Measurements from ENCODE around the gene SAMD11. TPM values are rescaled to one million over a fixed set of nuclear protein-coding genes. Genes with fewer than 3 reads are reported as not detected.
"Not testable (repeated sequence)": the region's sequence is repeated elsewhere in the genome, so short reads cannot be mapped to it uniquely, and the experiment has no call there.

SAMD11 gene
- 11.5 TPM for total RNA-seq (2021; ENCODE audit: unreplicated experiment)
- 2.3 and 3.9 TPM in 2 replicates for polyA plus RNA-seq (2012)
- Bru-seq, nascent RNA, result percentile 33 among the genes with signal in this experiment
- BruChase-seq, experiment 1, labeled RNA remaining after a 6-hour chase, result percentile 40 among the genes with signal in this experiment
- BruChase-seq, experiment 2, labeled RNA remaining after a 2-hour chase, result percentile 40 among the genes with signal in this experiment
- long read RNA-seq, partial matches to known transcripts, result 9 of 18 reads
- long read RNA-seq, other reads (novel, unspliced or antisense), result 8 of 18 reads

- POLR2A ChIA-PET, result no interaction called here
- Histone ChIP-seq H3K9ac (ENCODE audit: low read length) (peak within 1 kb of the TSS; percentile 45), H2AFZ (ENCODE audit: low read depth, low read length, poor library complexity, severe bottlenecking) (no peak within 1 kb of the TSS)
Observed at GRCh38 chr1:923131-923990, at the start of gene SAMD11. SAMD11 (plus strand) TSS chr1:923923; CDS start chr1:924432, 509 bp downstream.

GRCh38 chr1:876428-877208, 47.1 kb upstream of the SAMD11 start:
- H3K27me3 ChIP-seq (ENCODE audit: insufficient read depth, low read length); RAD21 ChIA-PET (ENCODE audit: low non-redundant PET in 1 of 2, low total read pairs in 2 of 2, uncharacterized antibody in 2 of 2, unreplicated experiment in 2 of 2); H3K36me3 ChIP-seq (ENCODE audit: control insufficient read depth in 1 of 2, insufficient read depth in 2 of 2, low read length in 2 of 2); H3K79me2 ChIP-seq (ENCODE audit: insufficient read depth, low read length); H3K9ac ChIP-seq (ENCODE audit: low read length); H3K4me2 ChIP-seq (ENCODE audit: low read length); H2AFZ ChIP-seq (ENCODE audit: low read depth, low read length, poor library complexity, severe bottlenecking); H3K9me3 ChIP-seq (ENCODE audit: control insufficient read depth in 1 of 2, insufficient read depth in 1 of 2, low read depth in 1 of 2, low read length in 2 of 2); CTCF ChIA-PET; POLR2A ChIA-PET; BruUV-seq (replicated peaks); H3K27ac ChIP-seq (ENCODE audit: low read depth, low read length); intact Hi-C loops (cut with micrococcal nuclease); ATAC-seq; H3K4me1 ChIP-seq (ENCODE audit: control insufficient read depth in 1 of 2, insufficient read depth in 2 of 2, low read length in 2 of 2); H3K4me3 ChIP-seq (replicated peaks in 1 of 2; ENCODE audit: low read depth in 1 of 2, low read length in 2 of 2); H3K9me2 ChIP-seq (ENCODE audit: insufficient read depth); DNase-seq (ENCODE audit: low read depth, low spot score); H4K20me1 ChIP-seq (ENCODE audit: insufficient read depth): not testable (repeated sequence)

More at GRCh38 chr1:923131-923990, at the start of gene SAMD11:
- RAD21 ChIA-PET (ENCODE audit: low non-redundant PET in 1 of 2, low total read pairs in 2 of 2, uncharacterized antibody in 2 of 2, unreplicated experiment in 2 of 2), result no interaction called here
- peak; percentile 39 for ATAC-seq
- H3K36me3 ChIP-seq (ENCODE audit: control insufficient read depth in 1 of 2, insufficient read depth in 2 of 2, low read length in 2 of 2), result no peaks in the 10 kb centered on the region
- peak within 1 kb of the TSS; percentile 43 to 61 for H3K4me3 ChIP-seq (replicated peaks in 1 of 2; ENCODE audit: low read depth in 1 of 2, low read length in 2 of 2)
- peaks cover 37 to 49% of the 10 kb centered on the region in 2 experiments for H3K4me1 ChIP-seq (ENCODE audit: control insufficient read depth in 1 of 2, insufficient read depth in 2 of 2, low read length in 2 of 2)
- peak within 1 kb of the TSS; percentile 90 for H3K4me2 ChIP-seq (ENCODE audit: low read length)
- no peaks in the 10 kb centered on the region for H3K9me3 ChIP-seq (ENCODE audit: control insufficient read depth in 1 of 2, insufficient read depth in 1 of 2, low read depth in 1 of 2, low read length in 2 of 2)
- no peaks in the 10 kb centered on the region for H3K9me2 ChIP-seq (ENCODE audit: insufficient read depth)
- intact Hi-C loops (cut with micrococcal nuclease), result loop anchor here (1.0 kb wide), 1 partner anchor 17 kb away; no protein-coding TSS in a partner anchor
- peaks cover 32% of the 10 kb centered on the region; the same call in 1 of the 2 replicates for H3K27me3 ChIP-seq (ENCODE audit: insufficient read depth, low read length)
- no peaks in the 10 kb centered on the region for H4K20me1 ChIP-seq (ENCODE audit: insufficient read depth)
- no peaks in the 10 kb centered on the region for H3K79me2 ChIP-seq (ENCODE audit: insufficient read depth, low read length)
- peak within 1 kb of the TSS; percentile 74; the same call in 1 of the 2 replicates for H3K27ac ChIP-seq (ENCODE audit: low read depth, low read length)
- DNase-seq (ENCODE audit: low read depth, low spot score), result peak; percentile 54
- CTCF ChIA-PET, result no interaction called here
- TF ChIP-seq ZBTB33 (IDR thresholded peaks at IDR 0.05; ENCODE audit: extremely low read depth, insufficient replicate concordance, low read length) (no peak), TCF7L2 (IDR thresholded peaks at IDR 0.05; ENCODE audit: borderline replicate concordance, extremely low read depth, insufficient read depth, insufficient read length) (peak; percentile 75), POLR2AphosphoS5 (IDR thresholded peaks at IDR 0.05; ENCODE audit: low read depth, low read length) (no peak), EZH2phosphoT487 (IDR thresholded peaks at IDR 0.05; ENCODE audit: borderline replicate concordance) (no peak), YY1 (IDR thresholded peaks at IDR 0.05; ENCODE audit: extremely low read depth, insufficient replicate concordance, low read depth, low read length) (peak; percentile 15)
- BruUV-seq (replicated peaks), result no TSS peak
